Sigmoid colon (tissue), 4 donors: ENCODE results near the gene RUNDC3A.

ENCODE experiments used
- POLR2A ChIP-seq, 2 donors: fragments of 450-650 bp; IDR thresholded peaks; one replicate each; pipeline ENCODE4 v1.6.1; 2016; ENCODE audit warnings: antibody characterized with exemption in 2 of 2, mild to moderate bottlenecking in 2 of 2, moderate library complexity in 2 of 2
- POLR2AphosphoS5 ChIP-seq, 4 donors: sonication (generic); formaldehyde crosslinking; IDR thresholded peaks; one replicate each; pipeline ENCODE4 v1.6.1; 2017; ENCODE audit warnings: antibody characterized with exemption in 4 of 4

- TF ChIP-seq POLR2A (IDR thresholded peaks at IDR 0.05) (no peak), POLR2AphosphoS5 (IDR thresholded peaks at IDR 0.05) (no peak)
These were observed 52.4 kb downstream of the RUNDC3A start for GRCh38 chr17:44360826-44361225.
